Nephron (organoid): ENCODE data around the gene SOX21.

Source experiments
- H3K27ac Mint-ChIP-seq, 3 experiments: 2 replicates each; pipeline ENCODE4 v1.8.0; 2020; ENCODE audit warnings: mixed read lengths in 3 of 3, mild to moderate bottlenecking in 2 of 3, moderate library complexity in 1 of 3
- H3K27me3 Mint-ChIP-seq: 2 replicates; pipeline ENCODE4 v1.8.0; 2021; ENCODE audit warnings: low read depth, mild to moderate bottlenecking, moderate library complexity, mixed read lengths
- H3K36me3 Mint-ChIP-seq: 2 replicates; pipeline ENCODE4 v1.8.0; 2020; ENCODE audit warnings: low read depth, mixed read lengths
- H3K4me1 Mint-ChIP-seq: 2 replicates; pipeline ENCODE4 v1.8.0; 2020; ENCODE audit warnings: mixed read lengths
- H3K4me3 Mint-ChIP-seq, 3 experiments: 2 replicates each; pipeline ENCODE4 v1.8.0; 2020; ENCODE audit warnings: mild to moderate bottlenecking in 3 of 3, mixed read lengths in 3 of 3, moderate library complexity in 2 of 3
- H3K9me3 Mint-ChIP-seq: 2 replicates; pipeline ENCODE4 v1.8.0; 2020; ENCODE audit warnings: mixed read lengths
- CTCF ChIP-seq, 3 experiments: fragments of 200-600 bp; sonication (generic); IDR thresholded peaks; one replicate each; pipeline ENCODE4 v1.5.0; 2021; ENCODE audit warnings: antibody characterized with exemption in 3 of 3; ENCODE audit not compliant: unreplicated experiment in 3 of 3

SOX21 gene

DNA sequence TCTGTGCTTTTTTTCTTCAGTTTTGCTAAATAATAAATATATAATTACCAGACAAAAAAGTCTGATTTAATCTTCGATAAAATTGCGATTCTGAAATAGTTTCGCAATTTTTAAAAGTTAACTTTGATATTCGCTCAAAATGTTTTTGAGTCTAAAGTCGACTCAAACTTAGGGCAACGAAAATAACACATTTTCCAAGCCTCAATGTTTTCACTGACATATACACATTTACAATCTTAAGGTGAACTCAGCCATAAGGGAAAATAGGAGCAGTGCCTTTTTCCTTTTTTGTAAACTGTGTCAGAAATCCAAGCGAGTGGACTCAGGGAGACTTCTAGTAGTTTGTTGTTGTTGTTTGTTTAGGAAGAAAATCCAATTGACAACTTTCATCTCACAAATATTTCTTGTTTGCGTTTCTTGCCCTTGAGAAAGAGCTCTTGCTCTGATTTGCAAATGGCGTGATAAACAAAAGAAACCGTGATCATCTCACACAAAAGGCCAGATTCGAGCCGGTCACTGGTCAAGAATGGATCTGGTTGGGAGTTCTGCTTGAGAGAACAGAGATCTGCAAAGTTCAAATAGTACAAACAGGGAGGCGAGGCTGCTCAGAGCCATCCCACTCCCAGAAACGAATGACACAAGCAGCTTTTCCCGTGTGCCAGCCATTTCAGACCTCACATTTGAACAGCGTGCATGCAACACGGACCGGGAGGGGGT is 2.1 kb downstream of the SOX21 start:
- Mint-ChIP-seq H3K4me3 (peak overlapping the region; percentile 78 to 84 (median 80)), H3K27me3 (peaks cover 92% of the 10 kb centered on the region), H3K4me1 (peaks cover 21% of the 10 kb centered on the region), H3K36me3 (no peaks in the 10 kb centered on the region), H3K27ac (peak overlapping the region in 2 of 3 experiments; percentile 6 to 87), H3K9me3 (peaks cover 3% of the 10 kb centered on the region)
- no peak for TF ChIP-seq CTCF (IDR thresholded peaks at IDR 0.05; ENCODE audit: unreplicated experiment in 3 of 3)

- Mint-ChIP-seq H3K4me3 (peak overlapping the region in 1 of 3 experiments; percentile 28), H3K9me3 (peaks cover 5% of the 10 kb centered on the region), H3K27me3 (peaks cover 92% of the 10 kb centered on the region), H3K4me1 (peaks cover 21% of the 10 kb centered on the region), H3K27ac (no peak overlapping the region), H3K36me3 (no peaks in the 10 kb centered on the region)
- TF ChIP-seq CTCF (IDR thresholded peaks at IDR 0.05; ENCODE audit: unreplicated experiment in 3 of 3): no peak
Observed at GRCh38 chr13:94709001-94709834, 3.1 kb downstream of the SOX21 start.

- peak overlapping the region; percentile 19 to 59 (median 47) for H3K4me3 Mint-ChIP-seq
- H3K36me3 Mint-ChIP-seq: no peaks in the 10 kb centered on the region
- H3K4me1 Mint-ChIP-seq: peaks cover 27% of the 10 kb centered on the region
- H3K27ac Mint-ChIP-seq: no peak overlapping the region
- peaks cover 7% of the 10 kb centered on the region for H3K9me3 Mint-ChIP-seq
- peaks cover 93% of the 10 kb centered on the region for H3K27me3 Mint-ChIP-seq
- TF ChIP-seq CTCF (IDR thresholded peaks at IDR 0.05; ENCODE audit: unreplicated experiment in 3 of 3): no peak
Observed at GRCh38 chr13:94708031-94708859, 4.1 kb downstream of the SOX21 start.

GRCh38 chr13:94707400-94708021 is 4.8 kb downstream of the SOX21 start:
- Mint-ChIP-seq H3K4me1 (peaks cover 27% of the 10 kb centered on the region), H3K27me3 (peaks cover 97% of the 10 kb centered on the region), H3K4me3 (peak overlapping the region; percentile 19 to 59 (median 47)), H3K9me3 (peaks cover 7% of the 10 kb centered on the region), H3K36me3 (no peaks in the 10 kb centered on the region), H3K27ac (no peak overlapping the region)
- no peak for TF ChIP-seq CTCF (IDR thresholded peaks at IDR 0.05; ENCODE audit: unreplicated experiment in 3 of 3)

- Mint-ChIP-seq H3K36me3 (no peaks in the 10 kb centered on the region), H3K9me3 (peaks cover 7% of the 10 kb centered on the region), H3K4me3 (no peak overlapping the region), H3K4me1 (peaks cover 23% of the 10 kb centered on the region), H3K27ac (no peak overlapping the region), H3K27me3 (peaks cover 97% of the 10 kb centered on the region)
- TF ChIP-seq CTCF (IDR thresholded peaks at IDR 0.05; ENCODE audit: unreplicated experiment in 3 of 3): no peak
Observed at GRCh38 chr13:94706843-94707399, 5.4 kb downstream of the SOX21 start.
